Neuronal stem cell (in vitro differentiated cells): ENCODE data around the gene SHCBP1. TPM values are rescaled to one million over a fixed set of nuclear protein-coding genes. Genes with fewer than 3 reads are reported as not detected.

Experiments used
- DNase-seq: peaks from one replicate; pipeline ENCODE4 v3.0.0-alpha.2; 2013; ENCODE audit warnings: low spot score
- H2AFZ ChIP-seq: one replicate; pipeline ENCODE4 v1.6.1; 2013; ENCODE audit warnings: mild to moderate bottlenecking, low read length, inconsistent platforms
- H2AK5ac ChIP-seq: 2 replicates; pipeline ENCODE4 v1.6.1; 2013; ENCODE audit warnings: low read depth, mild to moderate bottlenecking, inconsistent platforms, low read length, moderate library complexity, mixed read lengths
- H2BK120ac ChIP-seq: 2 replicates; pipeline ENCODE4 v1.6.1; 2013; ENCODE audit warnings: low read depth, mild to moderate bottlenecking, inconsistent platforms, low read length, moderate library complexity, mixed read lengths
- H2BK12ac ChIP-seq: one replicate; pipeline ENCODE4 v1.6.1; 2013; ENCODE audit warnings: low read length, inconsistent platforms
- H2BK15ac ChIP-seq: 2 replicates; pipeline ENCODE4 v1.6.1; 2013; ENCODE audit warnings: mild to moderate bottlenecking, low read length, inconsistent platforms, mixed read lengths
- H2BK5ac ChIP-seq: one replicate; pipeline ENCODE4 v1.6.1; 2013; ENCODE audit warnings: inconsistent platforms, mild to moderate bottlenecking, low read length, moderate library complexity
- H3K14ac ChIP-seq: one replicate; pipeline ENCODE4 v1.6.1; 2013; ENCODE audit warnings: low read length, inconsistent platforms
- H3K18ac ChIP-seq: 2 replicates; pipeline ENCODE4 v1.6.1; 2013; ENCODE audit warnings: low read length, inconsistent platforms
- H3K23ac ChIP-seq: 2 replicates; pipeline ENCODE4 v1.6.1; 2013; ENCODE audit warnings: low read depth, mild to moderate bottlenecking, mixed read lengths, low read length, inconsistent platforms; ENCODE audit not compliant: poor library complexity
- H3K27ac ChIP-seq: replicated peaks from 3 replicates; pipeline ENCODE4 v1.5.1; 2013; ENCODE audit warnings: low read length, inconsistent platforms
- H3K27me3 ChIP-seq, 3 experiments: 2 replicates each; pipeline ENCODE4 v1.6.1; 2013; ENCODE audit warnings: low read length in 3 of 3, mild to moderate bottlenecking in 2 of 3, inconsistent platforms in 1 of 3, low read depth in 1 of 3, mixed read lengths in 1 of 3, moderate library complexity in 1 of 3; ENCODE audit not compliant: control insufficient read depth in 3 of 3, insufficient read depth in 3 of 3
- H3K36me3 ChIP-seq, 2 donors: replicated peaks in 1 of 2; 2 replicates each; pipeline ENCODE4 v1.6.1; 2013; ENCODE audit warnings: low read length in 2 of 2; ENCODE audit not compliant: control insufficient read depth in 2 of 2, insufficient read depth in 2 of 2
- H3K4ac ChIP-seq: 2 replicates; pipeline ENCODE4 v1.6.1; 2013; ENCODE audit warnings: inconsistent platforms, mild to moderate bottlenecking, low read length, moderate library complexity
- H3K4me1 ChIP-seq, 2 donors: 1 replicate in 1 of 2; 2 replicates in 1 of 2; pipeline ENCODE4 v1.6.1; 2013; ENCODE audit warnings: low read length in 2 of 2, low read depth in 1 of 2; ENCODE audit not compliant: control insufficient read depth in 2 of 2, insufficient read depth in 1 of 2
- H3K4me2 ChIP-seq: one replicate; pipeline ENCODE4 v1.6.1; 2013; ENCODE audit warnings: mild to moderate bottlenecking, low read length, inconsistent platforms; ENCODE audit not compliant: insufficient read depth, poor library complexity, severe bottlenecking
- H3K4me3 ChIP-seq, 2 donors: 2 replicates each; pipeline ENCODE4 v1.5.1; 2013; ENCODE audit warnings: low read length in 2 of 2, mild to moderate bottlenecking in 2 of 2, inconsistent platforms in 1 of 2, moderate library complexity in 1 of 2
- H3K79me1 ChIP-seq: one replicate; pipeline ENCODE4 v1.6.1; 2013; ENCODE audit warnings: low read depth, mild to moderate bottlenecking, inconsistent platforms, low read length, moderate library complexity
- H3K9ac ChIP-seq: one replicate; pipeline ENCODE4 v1.6.1; 2013; ENCODE audit warnings: mild to moderate bottlenecking, low read depth, low read length, inconsistent platforms; ENCODE audit not compliant: poor library complexity
- H3K9me3 ChIP-seq, 2 donors: replicated peaks in 1 of 2; 2 replicates each; pipeline versions ENCODE3 to v1.6.1; 2013; ENCODE audit warnings: low read length in 2 of 2, mild to moderate bottlenecking in 2 of 2, inconsistent platforms in 1 of 2, low read depth in 1 of 2, mixed read lengths in 1 of 2, moderate library complexity in 1 of 2; ENCODE audit not compliant: control insufficient read depth in 2 of 2, insufficient read depth in 1 of 2
- H4K8ac ChIP-seq: one replicate; pipeline ENCODE4 v1.6.1; 2013; ENCODE audit warnings: low read depth, mild to moderate bottlenecking, inconsistent platforms, low read length, moderate library complexity
- H4K91ac ChIP-seq: one replicate; pipeline ENCODE4 v1.6.1; 2013; ENCODE audit warnings: low read length, low read depth, mild to moderate bottlenecking, inconsistent platforms; ENCODE audit not compliant: poor library complexity
- WGBS, 2 donors: extraction: QIAGEN DNeasy Blood & Tissue Kit; methylation state at CpG; one replicate each; pipeline ENCODE4 v1.1.7; 2013; ENCODE audit warnings: missing lambda C conversion rate in 2 of 2, mixed read lengths in 1 of 2; ENCODE audit not compliant: insufficient read length in 2 of 2, insufficient replicate concordance in 1 of 2; ENCODE audit errors: extremely low coverage in 2 of 2; 5-methylcytosine and 5-hydroxymethylcytosine counted together
- polyA plus RNA-seq, 2 experiments: library from polyadenylated mRNA; stranded (reverse); fragments of 200-250 nt; gene quantifications; one replicate each; pipeline ENCODE4 v1.2.3, GENCODE V29; 2013

Gene SHCBP1
- polyA plus RNA-seq (2013, experiment 1 of 2): 6.9 TPM
- polyA plus RNA-seq (2013, experiment 2 of 2): 6.9 TPM

DNA sequence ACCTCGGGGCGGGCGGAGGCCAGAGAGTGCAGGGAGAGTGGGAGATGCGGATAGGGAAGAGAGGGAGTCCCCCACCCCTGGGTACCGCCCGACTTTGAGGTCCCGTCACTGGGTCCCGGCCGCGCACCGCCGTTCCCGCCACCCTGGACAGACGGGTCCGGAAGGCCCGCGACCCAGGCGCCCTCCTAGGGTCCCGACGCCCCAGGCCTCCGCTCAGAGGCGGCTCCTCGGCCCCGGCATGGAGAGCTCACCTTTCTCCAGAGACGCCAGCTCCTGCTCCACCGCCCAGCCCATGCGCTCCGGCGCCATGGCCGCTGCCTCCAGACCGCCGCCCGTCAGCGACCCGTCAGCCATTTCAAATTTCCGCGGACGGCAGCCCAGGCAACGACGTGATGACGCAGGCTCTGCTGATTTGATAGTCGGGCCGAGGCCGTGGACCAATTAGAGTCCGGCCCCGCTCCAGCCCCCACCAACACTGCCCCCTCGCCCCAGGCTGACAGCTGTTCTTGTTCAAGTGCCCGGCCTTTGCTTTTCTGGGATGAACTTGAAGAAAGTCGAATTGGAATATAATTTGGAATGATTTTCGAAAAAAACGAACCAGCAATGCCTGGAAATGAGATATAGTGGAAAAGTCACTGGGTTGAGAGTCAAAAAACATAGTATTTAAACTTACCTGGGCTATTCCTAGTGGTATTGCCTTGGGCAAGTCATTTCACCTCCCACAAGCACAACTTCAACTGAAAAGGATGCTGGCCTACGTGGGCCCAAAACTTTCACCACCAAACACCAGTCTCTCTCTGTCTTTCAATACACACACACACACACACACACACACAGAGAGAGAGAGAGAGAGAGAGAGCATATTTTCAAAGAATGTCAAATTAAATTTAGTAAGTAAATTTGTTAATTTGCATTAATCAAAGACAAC lies at the start of gene SHCBP1:
SHCBP1 (minus strand) TSS at position 374 of the 928 bp plus-strand sequence; CDS start at position 354, 20 bp downstream.
- no peak within 1 kb of the TSS for H4K91ac ChIP-seq
- WGBS, 2 donors: no CpG with 5 or more reads among the region's 52 CpGs
- no peak within 1 kb of the TSS for H2BK15ac ChIP-seq
- H3K27ac ChIP-seq: no peak within 1 kb of the TSS
- H3K14ac ChIP-seq: no peak within 1 kb of the TSS
- H3K18ac ChIP-seq: peak within 1 kb of the TSS; percentile 6
- no peaks in the 10 kb centered on the region for H3K9me3 ChIP-seq
- H3K27me3 ChIP-seq: no peaks in the 10 kb centered on the region
- H3K4me1 ChIP-seq: peaks cover 1 to 3% of the 10 kb centered on the region in 2 donors
- DNase-seq: peak; percentile 73
- peak within 1 kb of the TSS; percentile 56 for H2BK5ac ChIP-seq
- no peak within 1 kb of the TSS for H4K8ac ChIP-seq
- peak within 1 kb of the TSS; percentile 69 for H3K4me2 ChIP-seq
- peaks cover 6% of the 10 kb centered on the region for H3K79me1 ChIP-seq
- peak within 1 kb of the TSS; percentile 95 for H2AFZ ChIP-seq
- no peak within 1 kb of the TSS for H2AK5ac ChIP-seq
- peak within 1 kb of the TSS; percentile 87 to 90 for H3K4me3 ChIP-seq
- H2BK12ac ChIP-seq: no peak within 1 kb of the TSS
- peaks cover 7 to 33% of the 10 kb centered on the region in 2 donors for H3K36me3 ChIP-seq
- H3K9ac ChIP-seq: peak within 1 kb of the TSS; percentile 85
- H2BK120ac ChIP-seq: no peak within 1 kb of the TSS
- no peak within 1 kb of the TSS for H3K4ac ChIP-seq
- H3K23ac ChIP-seq: no peak within 1 kb of the TSS

DNA sequence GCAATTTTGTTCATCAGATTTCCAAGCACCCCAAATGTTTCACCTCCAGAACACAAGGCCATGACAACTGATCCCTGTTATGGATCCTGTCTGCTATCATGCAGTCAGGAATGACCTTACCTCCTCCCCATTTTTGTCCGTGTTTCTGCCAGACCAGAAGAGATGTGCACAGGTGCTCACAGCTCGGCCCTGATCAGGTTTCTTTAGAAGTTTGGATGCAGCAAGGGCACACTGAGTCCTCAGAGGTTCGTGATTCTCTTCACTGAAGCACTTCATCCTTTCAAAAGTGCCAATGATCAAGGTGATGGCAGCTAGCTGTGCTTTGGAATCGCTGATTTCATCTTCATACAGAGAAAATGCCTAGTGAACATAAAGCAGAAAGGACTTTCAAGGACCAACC lies 40.9 kb upstream of the SHCBP1 start:
- H3K27ac ChIP-seq: no peak overlapping the region
- H3K9ac ChIP-seq: no peak overlapping the region
- H2AFZ ChIP-seq: no peak overlapping the region
- DNase-seq: no peak
- H2BK120ac ChIP-seq: no peak overlapping the region
- H4K8ac ChIP-seq: no peak overlapping the region
- H3K27me3 ChIP-seq: no peaks in the 10 kb centered on the region
- H2BK15ac ChIP-seq: no peak overlapping the region
- H3K4me1 ChIP-seq: no peaks in the 10 kb centered on the region
- H2BK12ac ChIP-seq: no peak overlapping the region
- no peaks in the 10 kb centered on the region for H3K79me1 ChIP-seq
- H3K4me3 ChIP-seq: no peak overlapping the region
- H3K4me2 ChIP-seq: no peak overlapping the region
- no peak overlapping the region for H3K14ac ChIP-seq
- WGBS, 2 donors: no CpG with 5 or more reads among the region's 4 CpGs
- H4K91ac ChIP-seq: no peak overlapping the region
- H3K36me3 ChIP-seq: peaks cover 16 to 95% of the 10 kb centered on the region in 2 donors
- no peak overlapping the region for H3K23ac ChIP-seq
- H3K4ac ChIP-seq: no peak overlapping the region
- H2BK5ac ChIP-seq: no peak overlapping the region
- no peaks in the 10 kb centered on the region for H3K9me3 ChIP-seq
- no peak overlapping the region for H2AK5ac ChIP-seq
- no peak overlapping the region for H3K18ac ChIP-seq

DNA sequence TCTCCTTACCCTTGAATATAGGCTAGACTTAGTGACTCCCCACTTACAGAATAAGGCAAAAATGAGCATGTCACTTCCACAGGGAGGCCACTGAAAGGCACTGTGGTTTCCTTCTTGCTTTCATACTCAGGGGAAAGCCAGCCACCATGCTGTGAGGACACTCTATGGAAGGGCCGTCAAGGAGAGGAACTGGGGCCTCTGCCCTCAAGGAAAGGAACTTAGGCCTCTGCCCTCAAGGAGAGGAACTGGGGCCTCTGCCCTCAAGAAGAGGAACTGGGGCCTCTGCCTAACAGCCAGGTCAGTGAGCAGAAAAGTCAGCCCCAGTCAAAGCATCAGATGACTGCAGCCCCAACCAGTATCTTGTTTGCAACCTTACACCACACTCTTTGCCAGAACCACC lies 37.7 kb upstream of the SHCBP1 start:
- Histone ChIP-seq H3K4me2 (no peak overlapping the region), H3K4me1 (no peaks in the 10 kb centered on the region), H3K23ac (no peak overlapping the region), H3K27me3 (no peaks in the 10 kb centered on the region), H3K36me3 (peaks cover 12 to 76% of the 10 kb centered on the region in 2 donors), H4K91ac (no peak overlapping the region), H3K14ac (no peak overlapping the region), H2BK15ac (no peak overlapping the region), H2AFZ (no peak overlapping the region), H3K4me3 (no peak overlapping the region), H2BK120ac (no peak overlapping the region), H2BK12ac (no peak overlapping the region), H2AK5ac (no peak overlapping the region), H3K9ac (no peak overlapping the region), H3K27ac (no peak overlapping the region), H4K8ac (no peak overlapping the region), H3K9me3 (peaks cover 0 to 6% of the 10 kb centered on the region in 2 donors), H3K18ac (no peak overlapping the region), H3K79me1 (no peaks in the 10 kb centered on the region), H2BK5ac (no peak overlapping the region), H3K4ac (no peak overlapping the region)
- no peak for DNase-seq
- no CpG with 5 or more reads among the region's 1 CpG for WGBS, 2 donors

- no peak overlapping the region for H3K27ac ChIP-seq
- H3K18ac ChIP-seq: no peak overlapping the region
- H2BK5ac ChIP-seq: no peak overlapping the region
- H2AFZ ChIP-seq: no peak overlapping the region
- H2BK15ac ChIP-seq: no peak overlapping the region
- H3K79me1 ChIP-seq: peaks cover 2% of the 10 kb centered on the region
- H3K4me2 ChIP-seq: no peak overlapping the region
- no peak overlapping the region for H2BK120ac ChIP-seq
- no peak overlapping the region for H3K4ac ChIP-seq
- H3K4me3 ChIP-seq: no peak overlapping the region
- H3K14ac ChIP-seq: no peak overlapping the region
- no peak overlapping the region for H4K91ac ChIP-seq
- H3K9ac ChIP-seq: no peak overlapping the region
- H3K4me1 ChIP-seq: peaks cover 0 to 1% of the 10 kb centered on the region in 2 donors
- no CpG with 5 or more reads among the region's 3 CpGs for WGBS, 2 donors
- DNase-seq: no peak
- no peak overlapping the region for H2AK5ac ChIP-seq
- H3K27me3 ChIP-seq: no peaks in the 10 kb centered on the region
- peaks cover 0 to 7% of the 10 kb centered on the region in 2 donors for H3K36me3 ChIP-seq
- H2BK12ac ChIP-seq: no peak overlapping the region
- H4K8ac ChIP-seq: no peak overlapping the region
- peaks cover 0 to 6% of the 10 kb centered on the region in 2 donors for H3K9me3 ChIP-seq
- H3K23ac ChIP-seq: no peak overlapping the region
These were observed 30.1 kb upstream of the SHCBP1 start for GRCh38 chr16:46651305-46651704.
